Limb (tissue), 2 donors: ENCODE results near the gene SETD1A.

ENCODE experiments used
- DNase-seq, 2 donors: peaks; one replicate each; pipeline ENCODE4 v3.0.0-alpha.2; 2016; ENCODE audit errors: extremely low spot score in 2 of 2

SETD1A gene

GRCh38 chr16:30957456-30958174 lies at the start of gene SETD1A:
Gene SETD1A (plus strand): TSS chr16:30957754. CDS start chr16:30958732, 978 bp downstream.
- DNase-seq, result peak; percentile 95 to 98

DNA sequence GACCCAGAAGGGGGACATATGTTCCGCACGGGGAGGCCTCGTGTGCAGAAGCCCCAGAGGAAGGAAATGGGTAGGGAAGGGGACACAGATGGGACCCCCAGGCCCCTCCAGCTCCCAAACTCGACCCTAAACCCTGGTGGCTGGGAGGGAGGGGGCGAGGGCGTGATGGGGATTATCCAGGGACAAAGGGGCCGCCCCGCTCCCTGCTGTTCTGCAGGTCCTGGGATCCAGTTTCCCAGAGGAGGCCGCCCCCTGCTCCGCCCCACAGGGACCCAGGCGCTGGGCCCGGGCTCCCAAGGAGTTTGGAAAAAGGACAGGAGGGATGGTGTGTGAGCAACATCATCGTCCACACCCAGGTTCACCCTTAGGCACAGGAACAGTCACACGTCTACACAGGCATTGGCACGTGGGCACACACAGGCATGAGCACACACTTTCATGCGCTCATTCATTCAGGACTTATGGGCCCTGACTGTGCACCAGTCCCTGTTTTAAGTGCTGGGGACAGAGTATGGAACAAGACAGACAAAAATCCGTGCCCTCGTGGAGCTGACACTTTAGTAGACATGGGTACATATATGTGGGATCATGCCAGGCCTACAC lies 47.0 kb upstream of the SETD1A start:
- DNase-seq, result no peak

DNA sequence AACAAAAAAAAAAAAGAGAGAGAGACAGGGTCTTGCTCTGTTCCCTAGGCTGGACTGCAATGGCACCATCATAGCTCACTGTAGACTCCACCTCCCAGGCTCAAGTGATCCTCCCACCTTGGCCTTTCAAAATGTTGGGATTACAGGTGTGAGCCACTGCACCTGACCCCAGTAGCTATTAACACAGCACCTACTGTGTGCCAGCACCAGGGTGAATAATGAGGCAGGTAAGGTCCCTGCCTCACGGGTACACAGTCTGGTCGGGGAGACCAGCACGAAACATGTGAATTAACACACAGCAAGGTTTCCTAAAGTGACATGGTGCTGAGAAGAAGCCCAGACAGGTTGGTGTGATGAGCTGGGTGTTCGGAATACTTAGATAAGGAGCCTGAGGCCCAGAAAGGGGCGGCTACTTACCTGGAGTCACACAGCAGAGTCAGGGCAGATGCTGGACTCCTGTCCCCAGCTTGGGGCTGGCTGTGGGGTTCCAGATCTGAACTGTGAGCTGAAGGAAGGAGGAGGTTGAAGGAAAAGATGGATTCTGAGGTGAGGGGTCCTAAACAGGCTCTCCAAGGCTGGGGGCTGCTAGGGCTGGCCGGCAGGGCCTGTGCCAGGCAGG lies 44.7 kb upstream of the SETD1A start:
- no peak for DNase-seq

GRCh38 chr16:30914830-30915229 lies 42.7 kb upstream of the SETD1A start:
- DNase-seq, result no peak

DNA sequence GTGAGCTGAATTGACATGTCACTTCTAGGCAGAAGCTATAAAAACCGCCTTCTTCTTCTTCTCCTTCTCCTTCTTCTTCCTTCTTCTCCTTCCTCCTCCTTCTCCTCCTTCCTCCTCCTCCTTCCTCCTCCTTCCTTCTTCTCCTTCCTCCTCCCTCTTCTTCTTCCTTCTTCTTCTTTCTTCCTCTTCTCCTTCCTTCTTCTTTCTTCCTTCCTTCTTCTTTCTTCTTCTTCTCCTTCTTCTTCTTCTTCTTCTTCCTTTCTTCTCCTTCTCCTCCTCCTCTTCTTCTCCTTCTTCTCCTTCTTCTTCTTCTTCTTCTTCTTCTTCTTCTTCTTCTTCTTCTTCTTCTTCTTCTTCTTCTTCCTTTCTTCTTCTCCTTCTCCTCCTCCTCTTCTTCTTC lies 38.9 kb upstream of the SETD1A start:
- no peak for DNase-seq

GRCh38 chr16:30920891-30921290 lies 36.7 kb upstream of the SETD1A start:
- DNase-seq, result no peak

DNA sequence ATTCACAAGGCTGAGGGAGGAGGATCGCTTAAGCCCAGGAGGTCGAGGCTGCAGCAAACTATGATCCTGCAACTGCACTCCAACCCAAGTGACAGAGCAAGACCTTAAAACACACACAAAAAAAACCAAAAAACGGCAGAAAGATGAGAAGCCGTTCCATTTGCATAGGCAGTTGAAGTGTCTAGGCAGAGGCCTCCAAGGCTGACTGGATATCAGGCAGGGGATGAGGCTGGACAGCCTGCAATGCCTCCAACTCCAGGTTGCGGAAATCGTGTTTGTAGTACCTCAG lies 36.2 kb upstream of the SETD1A start:
- DNase-seq, result no peak

GRCh38 chr16:30921748-30922419 lies 35.7 kb upstream of the SETD1A start:
- DNase-seq, result peak; percentile 95 to 97

- DNase-seq, result peak; percentile 99 to 100
Measured at GRCh38 chr16:30922420-30922959, 35.1 kb upstream of the SETD1A start.

DNA sequence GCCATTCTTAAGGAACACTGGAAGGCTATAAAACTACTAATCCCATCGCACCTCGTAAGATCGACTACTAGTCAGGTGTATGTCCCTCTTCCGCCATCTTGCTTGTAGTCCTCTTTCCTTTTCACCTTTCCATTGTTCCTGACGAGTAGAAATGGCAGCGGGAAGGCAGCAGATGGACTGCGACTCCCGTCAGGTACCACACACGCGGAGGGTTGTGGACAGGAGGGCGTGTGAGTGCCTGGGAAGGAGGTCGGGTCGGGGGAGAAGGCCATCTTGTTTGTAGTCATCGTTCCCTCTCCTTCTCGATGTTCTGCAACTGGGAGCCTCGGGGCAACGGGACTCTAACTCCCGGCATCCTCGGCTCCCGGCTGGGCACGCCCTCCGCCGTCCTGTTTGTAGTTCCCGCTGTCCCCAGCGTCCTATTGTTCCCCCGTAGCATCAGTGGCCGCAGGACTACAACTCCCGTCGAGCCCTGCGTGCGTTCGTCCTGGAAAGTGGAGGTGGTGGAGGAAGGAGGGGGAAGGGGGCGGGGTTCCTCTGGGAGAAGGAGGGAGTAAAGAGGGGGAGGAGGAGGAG lies 34.5 kb upstream of the SETD1A start:
- peak; percentile 99 to 100 for DNase-seq

DNA sequence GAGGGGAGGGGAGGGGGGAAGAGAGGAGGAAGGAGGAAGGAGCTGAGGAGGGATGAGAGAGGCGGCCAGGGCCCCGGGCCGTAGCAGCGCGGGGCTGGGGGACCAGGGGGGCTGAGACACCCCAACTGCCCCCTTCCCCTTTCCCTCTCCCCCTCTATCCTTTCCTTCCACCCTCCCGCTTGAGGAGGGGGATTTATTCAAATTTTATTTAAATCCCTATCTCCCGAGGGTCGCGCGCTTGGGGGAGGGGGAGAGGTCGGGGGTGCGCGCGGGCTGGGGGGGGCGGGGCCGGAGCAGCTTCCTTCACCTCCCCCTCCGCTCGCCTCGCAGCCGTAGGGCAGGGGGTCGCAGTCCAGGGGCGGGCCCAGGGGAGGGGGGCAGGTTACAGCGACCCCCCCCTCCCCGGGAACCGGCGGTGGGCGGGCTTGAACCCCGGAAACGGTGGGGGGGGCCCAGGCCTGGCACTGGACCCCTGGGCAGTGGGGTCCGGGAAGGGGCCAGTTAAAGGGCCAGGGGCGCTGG lies 33.9 kb upstream of the SETD1A start, which contains the start of gene FBXL19:
TSS of gene FBXL19 (plus strand) at position 19 of the 522 bp plus-strand sequence. CDS start 2,183 bp downstream, outside the sequence.
- peak in 1 of 2 donors; percentile 87 for DNase-seq

GRCh38 chr16:30924076-30924912 lies 33.3 kb upstream of the SETD1A start:
- DNase-seq, result no peak

DNA sequence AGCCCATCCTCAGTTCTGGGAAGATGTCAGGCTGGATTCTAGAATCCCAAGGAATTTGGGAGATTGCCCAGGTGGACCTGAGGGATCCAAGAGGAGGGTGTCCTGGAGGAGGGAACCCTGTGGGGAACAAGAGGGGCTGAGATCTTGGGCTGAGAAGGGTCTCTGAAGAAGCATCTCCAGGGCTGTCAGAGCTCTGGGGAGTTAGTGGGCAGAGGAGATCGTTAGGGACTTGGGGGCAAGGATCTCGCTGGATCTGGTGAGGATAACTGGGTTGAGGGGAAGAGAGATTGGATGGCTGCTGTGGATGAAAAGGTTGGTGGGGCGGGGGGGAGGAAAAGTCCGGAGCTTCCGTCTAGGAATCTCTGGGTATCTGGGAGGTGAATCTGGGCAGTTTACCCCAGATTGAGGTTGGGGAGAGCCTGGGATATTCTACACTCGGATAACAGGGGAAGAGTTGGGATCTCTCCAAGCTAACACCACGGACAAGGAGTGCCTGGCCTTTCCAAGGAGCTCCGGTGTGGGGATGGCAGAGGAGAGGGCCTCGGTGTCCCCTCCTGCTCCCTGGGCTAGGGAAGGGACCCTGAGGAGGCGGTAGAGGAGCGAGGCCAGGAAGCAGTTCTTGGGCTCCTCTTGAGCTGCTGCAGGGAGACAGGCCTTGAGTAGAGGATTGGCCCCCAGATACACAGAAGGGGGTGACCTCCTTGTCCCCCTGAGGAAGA lies 32.5 kb upstream of the SETD1A start:
- no peak for DNase-seq

DNA sequence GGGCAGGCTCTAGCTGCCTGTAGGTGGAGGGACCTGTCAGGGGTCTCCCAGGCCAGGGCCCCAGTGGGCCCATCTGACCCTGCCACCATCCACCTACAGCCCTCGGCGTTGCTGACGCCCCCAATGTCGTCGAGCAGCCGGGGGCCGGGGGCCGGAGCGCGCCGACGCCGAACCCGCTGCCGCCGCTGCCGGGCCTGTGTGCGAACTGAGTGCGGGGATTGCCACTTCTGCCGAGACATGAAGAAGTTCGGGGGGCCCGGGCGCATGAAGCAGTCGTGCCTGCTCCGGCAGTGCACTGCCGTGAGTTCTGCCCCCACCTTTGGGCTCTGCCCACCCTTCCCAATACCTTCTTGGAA lies 31.9 kb upstream of the SETD1A start:
- no peak for DNase-seq

DNA sequence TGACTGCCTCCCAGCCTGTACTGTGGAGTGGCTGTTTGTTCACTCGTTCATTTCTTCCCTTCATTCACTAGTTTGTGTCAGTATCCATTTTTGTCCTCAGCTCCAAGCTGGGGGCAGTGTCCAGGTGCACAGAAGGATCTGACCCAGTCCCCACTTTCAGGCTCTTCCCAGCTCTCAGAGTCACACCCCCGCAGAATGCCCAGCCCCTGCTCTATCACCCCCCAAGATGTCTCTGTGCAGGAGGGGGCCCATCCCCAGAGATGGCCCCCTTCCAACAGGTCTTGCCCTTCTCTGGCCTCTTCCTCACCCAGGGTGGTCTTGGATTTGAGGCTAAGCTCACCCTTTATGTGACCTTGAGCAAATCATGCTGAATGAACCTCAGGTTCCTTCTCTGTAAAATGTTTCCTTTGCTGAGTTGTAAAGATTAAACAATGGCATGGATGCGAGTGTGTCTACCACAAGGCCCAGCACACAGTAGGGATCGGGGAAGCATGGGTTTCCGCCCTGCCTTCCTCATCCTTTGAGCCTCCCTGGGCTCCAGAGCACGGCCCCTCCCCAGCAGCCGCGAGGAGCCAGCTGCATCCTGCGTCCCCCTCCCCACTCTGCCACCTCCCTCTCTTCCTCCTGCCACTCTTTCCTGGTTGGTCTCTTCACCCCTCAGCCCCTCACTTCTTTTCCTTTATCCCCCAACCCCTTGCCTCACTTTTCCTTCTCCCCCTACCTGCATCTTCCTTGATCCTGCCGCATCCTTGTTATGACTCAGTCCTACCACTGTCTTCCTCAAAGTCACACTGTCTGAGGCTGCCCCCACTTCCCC lies 31.4 kb upstream of the SETD1A start:
- DNase-seq, result no peak

DNA sequence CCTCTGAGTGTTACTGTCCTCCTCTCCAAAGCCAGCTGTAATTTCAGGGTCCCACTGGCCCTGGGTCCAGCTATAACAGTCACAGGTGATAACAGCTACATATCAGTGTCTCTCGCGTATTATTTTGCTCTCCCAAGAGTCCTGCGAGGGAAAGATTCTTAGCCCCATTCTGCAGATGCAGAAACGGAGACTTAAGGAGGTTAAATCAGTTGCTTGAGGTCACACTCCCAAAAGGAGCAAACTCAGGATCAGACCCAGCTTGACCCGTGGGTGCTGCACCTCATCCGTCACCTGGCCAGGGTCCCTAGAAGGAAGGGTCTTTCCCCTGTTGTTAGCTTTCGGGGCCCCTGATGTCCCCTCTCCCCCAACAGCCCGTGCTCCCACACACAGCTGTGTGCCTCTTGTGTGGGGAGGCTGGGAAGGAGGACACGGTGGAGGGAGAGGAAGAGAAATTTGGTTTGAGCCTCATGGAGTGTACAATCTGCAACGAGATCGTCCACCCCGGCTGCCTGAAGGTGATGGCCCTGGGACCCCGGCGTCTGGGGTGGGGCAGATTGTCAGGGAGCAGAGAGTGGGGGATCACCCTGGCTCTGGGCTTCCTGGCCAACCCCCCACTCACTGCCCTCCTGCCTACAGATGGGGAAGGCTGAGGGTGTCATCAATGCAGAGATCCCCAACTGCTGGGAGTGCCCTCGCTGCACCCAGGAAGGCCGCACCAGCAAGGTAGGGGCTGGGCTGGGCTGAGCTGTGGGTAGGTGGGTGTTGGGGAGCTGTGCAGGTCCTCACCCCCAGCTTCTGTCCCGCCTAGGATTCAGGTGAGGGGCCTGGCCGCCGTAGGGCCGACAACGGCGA lies 30.4 kb upstream of the SETD1A start:
- no peak for DNase-seq

GRCh38 chr16:30927789-30928378 lies 29.7 kb upstream of the SETD1A start:
- peak; percentile 63 to 81 for DNase-seq

GRCh38 chr16:30928390-30928789 lies 29.2 kb upstream of the SETD1A start:
- DNase-seq, result peak in 1 of 2 donors; percentile 47
